ENCODE results near the gene FOXP4. TPM values are rescaled to one million over a fixed set of nuclear protein-coding genes. Genes with fewer than 3 reads are reported as not detected.

The FOXP4 gene
- total and polyA plus RNA-seq, 2 of the 13 experiments (the other 11 are each of a cell fraction or from before 2014, with no cell fraction given) = 11.0 to 12.4 TPM

DNA sequence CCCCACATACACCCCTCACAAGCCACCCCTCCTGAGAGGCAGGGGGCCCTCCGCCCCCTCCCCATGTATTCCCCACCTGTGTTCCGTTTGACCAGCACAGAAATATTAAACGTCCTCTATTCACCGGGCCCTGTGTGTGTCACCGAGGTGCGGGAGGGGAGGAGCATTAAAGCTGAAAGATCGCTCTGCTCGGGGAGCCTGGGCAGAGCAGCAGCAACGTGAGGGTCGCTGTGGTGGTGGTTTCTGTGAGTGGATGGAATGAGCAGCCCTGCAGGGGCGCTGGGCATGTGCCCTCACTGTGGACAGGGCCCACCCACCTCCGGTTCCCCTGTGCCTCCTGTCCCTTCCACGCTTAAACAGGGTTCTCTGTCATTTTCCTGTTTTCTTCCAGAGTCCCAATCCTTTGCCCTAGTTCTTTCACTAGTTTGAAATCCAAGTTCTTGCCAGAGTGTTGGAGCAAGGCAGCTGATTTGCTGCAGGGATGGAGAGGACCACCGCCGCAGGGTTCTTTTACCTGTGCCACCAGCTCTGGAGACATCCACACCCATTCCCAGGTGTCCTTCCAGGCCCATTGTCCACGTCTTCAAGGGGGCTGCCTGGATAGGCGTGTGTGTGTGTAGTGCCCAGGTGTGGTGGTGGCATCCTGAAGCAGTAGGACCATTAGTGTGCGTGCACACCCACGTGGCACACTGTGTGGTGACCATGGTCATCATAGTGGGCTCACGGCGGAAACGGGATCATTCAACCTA is 54.5 kb downstream of the FOXP4 start (continued):
- TF ChIP-seq, protein P1, sequence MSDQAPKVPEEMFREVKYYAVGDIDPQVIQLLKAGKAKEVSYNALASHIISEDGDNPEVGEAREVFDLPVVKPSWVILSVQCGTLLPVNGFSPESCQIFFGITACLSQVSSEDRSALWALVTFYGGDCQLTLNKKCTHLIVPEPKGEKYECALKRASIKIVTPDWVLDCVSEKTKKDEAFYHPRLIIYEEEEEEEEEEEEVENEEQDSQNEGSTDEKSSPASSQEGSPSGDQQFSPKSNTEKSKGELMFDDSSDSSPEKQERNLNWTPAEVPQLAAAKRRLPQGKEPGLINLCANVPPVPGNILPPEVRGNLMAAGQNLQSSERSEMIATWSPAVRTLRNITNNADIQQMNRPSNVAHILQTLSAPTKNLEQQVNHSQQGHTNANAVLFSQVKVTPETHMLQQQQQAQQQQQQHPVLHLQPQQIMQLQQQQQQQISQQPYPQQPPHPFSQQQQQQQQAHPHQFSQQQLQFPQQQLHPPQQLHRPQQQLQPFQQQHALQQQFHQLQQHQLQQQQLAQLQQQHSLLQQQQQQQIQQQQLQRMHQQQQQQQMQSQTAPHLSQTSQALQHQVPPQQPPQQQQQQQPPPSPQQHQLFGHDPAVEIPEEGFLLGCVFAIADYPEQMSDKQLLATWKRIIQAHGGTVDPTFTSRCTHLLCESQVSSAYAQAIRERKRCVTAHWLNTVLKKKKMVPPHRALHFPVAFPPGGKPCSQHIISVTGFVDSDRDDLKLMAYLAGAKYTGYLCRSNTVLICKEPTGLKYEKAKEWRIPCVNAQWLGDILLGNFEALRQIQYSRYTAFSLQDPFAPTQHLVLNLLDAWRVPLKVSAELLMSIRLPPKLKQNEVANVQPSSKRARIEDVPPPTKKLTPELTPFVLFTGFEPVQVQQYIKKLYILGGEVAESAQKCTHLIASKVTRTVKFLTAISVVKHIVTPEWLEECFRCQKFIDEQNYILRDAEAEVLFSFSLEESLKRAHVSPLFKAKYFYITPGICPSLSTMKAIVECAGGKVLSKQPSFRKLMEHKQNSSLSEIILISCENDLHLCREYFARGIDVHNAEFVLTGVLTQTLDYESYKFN (CRISPR knock-in tag; conservative IDR thresholded peaks at IDR 0.05) = no peak
- TF ChIP-seq SALL2 (CRISPR knock-in tag; IDR thresholded peaks at IDR 0.05) (no peak), ARID2 (CRISPR knock-in tag; IDR thresholded peaks at IDR 0.05; ENCODE audit: borderline replicate concordance) (no peak), EED (CRISPR knock-in tag; IDR thresholded peaks at IDR 0.05) (0 out of 2 replicates have a peak, but pooled peaks have one; percentile 25), NFIB (CRISPR knock-in tag; IDR thresholded peaks at IDR 0.05; ENCODE audit: borderline replicate concordance) (no peak), SMAD1 (CRISPR knock-in tag; IDR thresholded peaks at IDR 0.05; ENCODE audit: borderline replicate concordance, low read depth) (no peak), STAT5B (CRISPR knock-in tag; IDR thresholded peaks at IDR 0.05) (no peak), SP2 (CRISPR knock-in tag; IDR thresholded peaks at IDR 0.05) (no peak), SRSF1 (optimal IDR thresholded peaks at IDR 0.05; ENCODE audit: low read depth, low read length) (peak; percentile 81), RBM39 (IDR thresholded peaks at IDR 0.05; ENCODE audit: low read depth, low read length, poor library complexity, severe bottlenecking) (peak; percentile 47), HNRNPL (IDR thresholded peaks at IDR 0.05; ENCODE audit: low read depth, low read length) (0 out of 2 replicates have a peak, but pooled peaks have one; percentile 28), MED1 (CRISPR knock-in tag; IDR thresholded peaks at IDR 0.05) (no peak), POLR2AphosphoS2 (IDR thresholded peaks at IDR 0.05; ENCODE audit: low read depth, low read length) (peak; percentile 31; the same call in 1 of the 2 replicates), ZNF598 (CRISPR knock-in tag; IDR thresholded peaks at IDR 0.05; ENCODE audit: borderline replicate concordance) (0 out of 2 replicates have a peak, but pooled peaks have one; percentile 36), XRCC5 (optimal IDR thresholded peaks at IDR 0.05; ENCODE audit: low read length) (no peak), KDM2A (CRISPR knock-in tag; IDR thresholded peaks at IDR 0.05; ENCODE audit: borderline replicate concordance, low read depth) (peak; percentile 22), ZNF572 (CRISPR knock-in tag; IDR thresholded peaks at IDR 0.05) (no peak)
- TF ChIP-seq, protein P2, sequence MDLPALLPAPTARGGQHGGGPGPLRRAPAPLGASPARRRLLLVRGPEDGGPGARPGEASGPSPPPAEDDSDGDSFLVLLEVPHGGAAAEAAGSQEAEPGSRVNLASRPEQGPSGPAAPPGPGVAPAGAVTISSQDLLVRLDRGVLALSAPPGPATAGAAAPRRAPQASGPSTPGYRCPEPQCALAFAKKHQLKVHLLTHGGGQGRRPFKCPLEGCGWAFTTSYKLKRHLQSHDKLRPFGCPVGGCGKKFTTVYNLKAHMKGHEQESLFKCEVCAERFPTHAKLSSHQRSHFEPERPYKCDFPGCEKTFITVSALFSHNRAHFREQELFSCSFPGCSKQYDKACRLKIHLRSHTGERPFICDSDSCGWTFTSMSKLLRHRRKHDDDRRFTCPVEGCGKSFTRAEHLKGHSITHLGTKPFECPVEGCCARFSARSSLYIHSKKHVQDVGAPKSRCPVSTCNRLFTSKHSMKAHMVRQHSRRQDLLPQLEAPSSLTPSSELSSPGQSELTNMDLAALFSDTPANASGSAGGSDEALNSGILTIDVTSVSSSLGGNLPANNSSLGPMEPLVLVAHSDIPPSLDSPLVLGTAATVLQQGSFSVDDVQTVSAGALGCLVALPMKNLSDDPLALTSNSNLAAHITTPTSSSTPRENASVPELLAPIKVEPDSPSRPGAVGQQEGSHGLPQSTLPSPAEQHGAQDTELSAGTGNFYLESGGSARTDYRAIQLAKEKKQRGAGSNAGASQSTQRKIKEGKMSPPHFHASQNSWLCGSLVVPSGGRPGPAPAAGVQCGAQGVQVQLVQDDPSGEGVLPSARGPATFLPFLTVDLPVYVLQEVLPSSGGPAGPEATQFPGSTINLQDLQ (CRISPR knock-in tag; IDR thresholded peaks at IDR 0.05) = no peak
- TF ChIP-seq, protein P3, sequence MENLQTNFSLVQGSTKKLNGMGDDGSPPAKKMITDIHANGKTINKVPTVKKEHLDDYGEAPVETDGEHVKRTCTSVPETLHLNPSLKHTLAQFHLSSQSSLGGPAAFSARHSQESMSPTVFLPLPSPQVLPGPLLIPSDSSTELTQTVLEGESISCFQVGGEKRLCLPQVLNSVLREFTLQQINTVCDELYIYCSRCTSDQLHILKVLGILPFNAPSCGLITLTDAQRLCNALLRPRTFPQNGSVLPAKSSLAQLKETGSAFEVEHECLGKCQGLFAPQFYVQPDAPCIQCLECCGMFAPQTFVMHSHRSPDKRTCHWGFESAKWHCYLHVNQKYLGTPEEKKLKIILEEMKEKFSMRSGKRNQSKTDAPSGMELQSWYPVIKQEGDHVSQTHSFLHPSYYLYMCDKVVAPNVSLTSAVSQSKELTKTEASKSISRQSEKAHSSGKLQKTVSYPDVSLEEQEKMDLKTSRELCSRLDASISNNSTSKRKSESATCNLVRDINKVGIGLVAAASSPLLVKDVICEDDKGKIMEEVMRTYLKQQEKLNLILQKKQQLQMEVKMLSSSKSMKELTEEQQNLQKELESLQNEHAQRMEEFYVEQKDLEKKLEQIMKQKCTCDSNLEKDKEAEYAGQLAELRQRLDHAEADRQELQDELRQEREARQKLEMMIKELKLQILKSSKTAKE (CRISPR knock-in tag; IDR thresholded peaks at IDR 0.05; ENCODE audit: borderline replicate concordance) = no peak
- TF ChIP-seq, protein P4, sequence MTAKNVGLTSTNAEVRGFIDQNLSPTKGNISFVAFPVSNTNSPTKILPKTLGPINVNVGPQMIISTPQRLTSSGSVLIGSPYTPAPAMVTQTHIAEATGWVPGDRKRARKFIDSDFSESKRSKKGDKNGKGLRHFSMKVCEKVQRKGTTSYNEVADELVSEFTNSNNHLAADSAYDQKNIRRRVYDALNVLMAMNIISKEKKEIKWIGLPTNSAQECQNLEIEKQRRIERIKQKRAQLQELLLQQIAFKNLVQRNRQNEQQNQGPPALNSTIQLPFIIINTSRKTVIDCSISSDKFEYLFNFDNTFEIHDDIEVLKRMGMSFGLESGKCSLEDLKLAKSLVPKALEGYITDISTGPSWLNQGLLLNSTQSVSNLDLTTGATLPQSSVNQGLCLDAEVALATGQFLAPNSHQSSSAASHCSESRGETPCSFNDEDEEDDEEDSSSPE (CRISPR knock-in tag; IDR thresholded peaks at IDR 0.05) = no peak

Data from HepG2 (cell line).